Gastroesophageal sphincter (tissue), 4 donors: ENCODE data around the gene TMEM181. TPM values are rescaled to one million over a fixed set of nuclear protein-coding genes. Genes with fewer than 3 reads are reported as not detected.
"Not testable (repeated sequence)": the region's sequence is repeated elsewhere in the genome, so short reads cannot be mapped to it uniquely, and the experiment has no call there.

ENCODE experiments used
- ATAC-seq: fragments of 150-250 bp; one replicate; pipeline ENCODE4 v1.9.1; 2016; ENCODE audit warnings: mild to moderate bottlenecking, moderate library complexity
- H3K27ac ChIP-seq, 4 donors: fragments of 200-600 bp; sonication (generic) in 3 of 4; 1 replicate in 3 of 4; 2 replicates in 1 of 4; pipeline ENCODE4 v1.5.1; 2016 to 2019
- H3K27me3 ChIP-seq: fragments of 200-600 bp; sonication (generic); one replicate; pipeline ENCODE4 v1.5.1; 2019
- H3K36me3 ChIP-seq, 2 donors: fragments of 200-600 bp; sonication (generic); one replicate each; pipeline ENCODE4 v1.5.1; 2019; ENCODE audit warnings: control low read depth in 1 of 2
- H3K4me1 ChIP-seq, 3 donors: fragments of 200-600 bp; sonication (generic); 1 replicate in 2 of 3; 2 replicates in 1 of 3; pipeline ENCODE4 v1.5.1; 2016 to 2019; ENCODE audit warnings: control low read depth in 2 of 3
- H3K4me3 ChIP-seq, 2 donors: fragments of 200-600 bp; sonication (generic); one replicate each; pipeline ENCODE4 v1.5.1; 2019; ENCODE audit warnings: mild to moderate bottlenecking in 1 of 2, moderate library complexity in 1 of 2
- H3K9me3 ChIP-seq, 3 donors: fragments of 200-600 bp; sonication (generic); one replicate each; pipeline ENCODE4 v1.5.1; 2017 to 2019; ENCODE audit warnings: control low read depth in 2 of 3
- CTCF ChIP-seq, 4 experiments: fragments of 200-600 bp in 2 of 4; fragments of 450-650 bp in 2 of 4; sonication (generic) in 1 of 4; IDR thresholded peaks; one replicate each; pipeline ENCODE4 v1.5.1; 2017 to 2019; ENCODE audit warnings: antibody characterized with exemption in 4 of 4, mild to moderate bottlenecking in 2 of 4, moderate library complexity in 2 of 4
- EP300 ChIP-seq: sonication (generic); formaldehyde crosslinking; IDR thresholded peaks from one replicate; pipeline ENCODE4 v1.6.1; 2017; ENCODE audit warnings: antibody characterized with exemption, mild to moderate bottlenecking
- POLR2A ChIP-seq, 2 donors: fragments of 450-650 bp; IDR thresholded peaks; one replicate each; pipeline ENCODE4 v1.6.1; 2017; ENCODE audit warnings: antibody characterized with exemption in 2 of 2, mild to moderate bottlenecking in 2 of 2, moderate library complexity in 1 of 2
- POLR2AphosphoS5 ChIP-seq: sonication (generic); formaldehyde crosslinking; IDR thresholded peaks from one replicate; pipeline ENCODE4 v1.6.1; 2017; ENCODE audit warnings: antibody characterized with exemption
- WGBS, 2 donors: methylation state at CpG; one replicate each; pipeline ENCODE4 v1.1.5; 2018; ENCODE audit warnings: low coverage in 1 of 2; 5-methylcytosine and 5-hydroxymethylcytosine counted together
- total RNA-seq, 4 donors: library from RNA; depleted of rRNA; stranded (reverse); fragments of >200 nt; gene quantifications; one replicate each; pipeline ENCODE4 v1.1.0, GENCODE V29; 2016

The TMEM181 gene
- total RNA-seq, 4 donors from 2014 or later = 26.8 to 38.3 (median 29.3) TPM

DNA sequence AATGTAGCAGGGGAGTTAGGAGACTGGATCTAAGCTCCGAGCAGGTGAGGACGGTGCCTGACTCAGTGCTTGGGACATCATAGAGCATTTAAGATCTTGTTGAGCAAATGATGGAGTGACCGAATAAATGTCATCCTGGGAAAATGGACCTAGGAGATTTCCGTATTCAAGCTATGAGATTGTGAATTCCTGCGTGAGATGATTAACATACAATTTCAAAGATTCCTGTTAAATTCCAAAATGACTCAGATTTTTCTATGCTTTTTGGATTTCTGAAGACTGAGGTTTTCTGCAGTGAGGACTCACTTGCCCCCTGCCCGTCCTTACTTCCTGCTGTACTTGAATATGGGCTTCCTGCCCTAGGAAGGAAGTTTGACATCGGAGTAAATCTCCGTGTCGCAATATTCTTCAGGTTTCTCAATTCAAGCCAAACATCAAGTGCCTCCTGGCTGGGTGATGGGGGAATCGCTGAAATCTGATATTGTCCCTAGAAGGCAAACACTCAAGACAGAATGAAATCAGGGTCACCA is 95.1 kb downstream of the TMEM181 start:
- ATAC-seq = peak; percentile 13
- H3K4me3 ChIP-seq = no peak overlapping the region
- WGBS, 2 donors = 44 to 59% methylated on average over 10 of the region's 10 CpGs

GRCh38 chr6:158655569-158656450 is 95.9 kb downstream of the TMEM181 start:
- ATAC-seq = no peak
- H3K27ac ChIP-seq = peak overlapping the region in 3 of 4 donors; percentile 79 to 88 (median 79)
- 86 to 90% methylated on average over 7 to 20 of the region's 22 CpGs for WGBS, 2 donors

More for the DNA sequence above, 95.1 kb downstream of the TMEM181 start:
- peak overlapping the region in 3 of 4 donors; percentile 79 to 88 (median 79) for H3K27ac ChIP-seq
- peaks cover 0 to 23% (median 11%) of the 10 kb centered on the region in 3 donors for H3K4me1 ChIP-seq
- TF ChIP-seq CTCF (IDR thresholded peaks at IDR 0.05) (peak in 1 of 4 experiments; percentile 17), POLR2AphosphoS5 (peak; percentile 53), EP300 (no peak), POLR2A (IDR thresholded peaks at IDR 0.05) (no peak)
- no peaks in the 10 kb centered on the region for H3K9me3 ChIP-seq
- no peaks in the 10 kb centered on the region for H3K27me3 ChIP-seq
- no peaks in the 10 kb centered on the region for H3K36me3 ChIP-seq

GRCh38 chr6:158656986-158657385 is 97.1 kb downstream of the TMEM181 start:
- H3K27ac ChIP-seq, H3K27me3 ChIP-seq, ATAC-seq, H3K36me3 ChIP-seq, H3K9me3 ChIP-seq, H3K4me3 ChIP-seq: not testable (repeated sequence)
- peaks cover 0 to 23% (median 11%) of the 10 kb centered on the region in 3 donors for H3K4me1 ChIP-seq
- WGBS, 2 donors = 62% methylated on average over 2 of the region's 9 CpGs; no CpG with 5 or more reads in 1 of the 2 donors

More at GRCh38 chr6:158655569-158656450, 95.9 kb downstream of the TMEM181 start:
- Histone ChIP-seq H3K4me1 (peaks cover 0 to 23% (median 11%) of the 10 kb centered on the region in 3 donors), H3K4me3 (no peak overlapping the region), H3K36me3 (no peaks in the 10 kb centered on the region), H3K27me3 (no peaks in the 10 kb centered on the region), H3K9me3 (no peaks in the 10 kb centered on the region)
- no peak for TF ChIP-seq EP300
- no peak for TF ChIP-seq CTCF (IDR thresholded peaks at IDR 0.05)
- TF ChIP-seq POLR2AphosphoS5 = no peak
- no peak for TF ChIP-seq POLR2A (IDR thresholded peaks at IDR 0.05)

DNA sequence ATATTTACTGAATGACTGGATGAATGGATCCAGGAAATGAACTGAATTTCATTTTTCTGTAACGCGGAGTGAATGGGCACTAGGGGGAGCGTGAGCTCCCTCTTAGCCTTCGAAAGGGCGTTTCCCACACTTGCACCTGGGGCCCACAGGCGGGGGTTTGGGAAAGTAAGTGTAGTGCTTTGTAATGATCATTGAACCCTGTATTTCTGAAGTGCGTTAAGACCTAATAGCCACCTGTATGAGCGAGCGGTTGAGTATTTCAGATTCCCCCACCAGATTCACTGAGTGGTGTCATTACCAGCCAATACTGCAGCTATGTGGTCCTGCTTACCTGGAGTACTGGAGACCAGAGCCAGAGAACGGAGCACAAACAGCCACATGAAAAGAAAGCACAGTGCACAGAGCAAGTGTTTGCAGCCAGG is 100.5 kb downstream of the TMEM181 start:
- H3K4me3 ChIP-seq = no peak overlapping the region
- no peak overlapping the region for H3K27ac ChIP-seq
- peaks cover 0 to 10% (median 0%) of the 10 kb centered on the region in 3 donors for H3K4me1 ChIP-seq
- no peaks in the 10 kb centered on the region for H3K9me3 ChIP-seq
- H3K36me3 ChIP-seq = no peaks in the 10 kb centered on the region
- WGBS, 2 donors = 37 to 83% methylated on average over 4 to 9 of the region's 10 CpGs
- no peak for ATAC-seq
- H3K27me3 ChIP-seq = no peaks in the 10 kb centered on the region
- TF ChIP-seq CTCF (IDR thresholded peaks at IDR 0.05) (peak in 3 of 4 experiments; percentile 39 to 55 (median 47)), POLR2A (IDR thresholded peaks at IDR 0.05) (no peak)

GRCh38 chr6:158661156-158661685 is 101.3 kb downstream of the TMEM181 start:
- WGBS, 2 donors = 67 to 80% methylated on average over 1 to 2 of the region's 3 CpGs
- TF ChIP-seq POLR2AphosphoS5 (no peak), CTCF (IDR thresholded peaks at IDR 0.05) (no peak), POLR2A (IDR thresholded peaks at IDR 0.05) (no peak), EP300 (no peak)
- Histone ChIP-seq H3K4me3 (no peak overlapping the region), H3K4me1 (peaks cover 0 to 6% (median 0%) of the 10 kb centered on the region in 3 donors), H3K36me3 (no peaks in the 10 kb centered on the region), H3K27ac (no peak overlapping the region), H3K9me3 (no peaks in the 10 kb centered on the region), H3K27me3 (no peaks in the 10 kb centered on the region)
- no peak for ATAC-seq
